ENCODE data around the gene VEGFA.

Gene VEGFA

DNA sequence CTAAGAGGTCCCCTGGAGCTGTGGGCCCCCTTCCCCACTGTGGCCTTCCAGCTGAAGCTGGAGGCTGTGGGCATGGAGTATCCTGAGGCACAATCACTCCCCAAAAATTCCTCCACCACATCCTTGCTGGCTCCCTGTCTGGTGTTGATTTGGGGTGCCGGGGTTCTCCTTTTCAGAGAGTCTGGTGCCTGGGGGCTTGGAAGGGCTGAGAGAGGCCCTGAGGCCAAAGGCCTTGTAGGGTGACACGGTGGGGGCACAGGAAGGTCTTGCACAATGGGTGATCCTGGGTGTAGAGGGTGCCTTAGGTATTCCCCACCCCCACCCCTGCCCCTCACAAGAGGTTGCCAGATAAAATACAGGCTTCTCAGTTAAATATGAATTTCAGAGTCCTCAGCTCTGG, 33.2 kb upstream of the VEGFA start:
- Histone ChIP-seq H3K9me3 (ENCODE audit: low read depth, low read length) (no peaks in the 10 kb centered on the region), H3K36me3 (ENCODE audit: insufficient read depth, low read length) (no peaks in the 10 kb centered on the region), H3K27ac (no peak overlapping the region), H3K4me3 (no peak overlapping the region), H3K9ac (ENCODE audit: insufficient read length) (no peak overlapping the region)
- DNase-seq (ENCODE audit: low read depth, low spot score), result no peak
- TF ChIP-seq FOXP2 (optimal IDR thresholded peaks at IDR 0.05; ENCODE audit: control extremely low read depth, extremely low read length, insufficient read depth) (no peak), POLR2AphosphoS5 (IDR thresholded peaks at IDR 0.05; ENCODE audit: borderline replicate concordance, low read depth, low read length) (no peak), EZH2 (IDR thresholded peaks at IDR 0.05) (no peak)

- DNase-seq (ENCODE audit: low read depth, low spot score), result no peak
- Histone ChIP-seq H3K27ac (no peak overlapping the region), H3K36me3 (ENCODE audit: insufficient read depth, low read length) (no peaks in the 10 kb centered on the region), H3K4me3 (no peak overlapping the region), H3K9me3 (ENCODE audit: low read depth, low read length) (no peaks in the 10 kb centered on the region), H3K9ac (ENCODE audit: insufficient read length) (no peak overlapping the region)
- no peak for TF ChIP-seq EZH2 (IDR thresholded peaks at IDR 0.05)
- no peak for TF ChIP-seq POLR2AphosphoS5 (IDR thresholded peaks at IDR 0.05; ENCODE audit: borderline replicate concordance, low read depth, low read length)
- TF ChIP-seq FOXP2 (optimal IDR thresholded peaks at IDR 0.05; ENCODE audit: control extremely low read depth, extremely low read length, insufficient read depth), result no peak
Measured at GRCh38 chr6:43737272-43738081, 32.5 kb upstream of the VEGFA start.

DNA sequence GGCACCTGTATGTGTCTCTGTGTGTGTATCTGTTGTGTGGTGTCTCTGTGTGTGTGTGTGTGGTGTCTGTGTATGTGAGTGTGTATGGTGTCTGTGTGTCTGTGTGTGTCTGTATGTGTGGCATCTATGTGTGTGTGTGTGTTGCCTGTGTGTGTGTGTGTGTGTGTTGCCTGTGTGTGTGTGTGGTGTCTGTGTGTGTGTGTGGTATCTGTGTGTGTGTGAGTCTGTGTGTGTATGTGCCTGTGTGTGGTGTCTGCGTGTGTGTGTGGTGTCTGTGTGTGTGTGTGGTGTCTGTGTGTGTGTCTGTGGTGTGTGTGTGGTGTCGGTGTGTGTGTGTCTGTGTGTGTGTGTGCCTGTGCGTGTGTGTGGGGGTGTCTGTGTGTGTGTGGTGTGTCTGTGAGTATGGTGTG, 31.7 kb upstream of the VEGFA start:
- no peak overlapping the region for H3K27ac ChIP-seq
- H3K9me3 ChIP-seq (ENCODE audit: low read depth, low read length), result no peaks in the 10 kb centered on the region
- DNase-seq (ENCODE audit: low read depth, low spot score), result no peak
- H3K9ac ChIP-seq (ENCODE audit: insufficient read length), result no peak overlapping the region
- no peaks in the 10 kb centered on the region for H3K36me3 ChIP-seq (ENCODE audit: insufficient read depth, low read length)
- TF ChIP-seq EZH2 (IDR thresholded peaks at IDR 0.05), result no peak
- TF ChIP-seq FOXP2 (optimal IDR thresholded peaks at IDR 0.05; ENCODE audit: control extremely low read depth, extremely low read length, insufficient read depth), result no peak
- no peak for TF ChIP-seq POLR2AphosphoS5 (IDR thresholded peaks at IDR 0.05; ENCODE audit: borderline replicate concordance, low read depth, low read length)
- no peak overlapping the region for H3K4me3 ChIP-seq

- no peak for DNase-seq (ENCODE audit: low read depth, low spot score)
- Histone ChIP-seq H3K4me3 (no peak overlapping the region), H3K36me3 (ENCODE audit: insufficient read depth, low read length) (no peaks in the 10 kb centered on the region), H3K9me3 (ENCODE audit: low read depth, low read length) (no peaks in the 10 kb centered on the region), H3K27ac (no peak overlapping the region), H3K9ac (ENCODE audit: insufficient read length) (no peak overlapping the region)
- no peak for TF ChIP-seq POLR2AphosphoS5 (IDR thresholded peaks at IDR 0.05; ENCODE audit: borderline replicate concordance, low read depth, low read length)
- TF ChIP-seq FOXP2 (optimal IDR thresholded peaks at IDR 0.05; ENCODE audit: control extremely low read depth, extremely low read length, insufficient read depth), result no peak
- no peak for TF ChIP-seq EZH2 (IDR thresholded peaks at IDR 0.05)
Measured at GRCh38 chr6:43738877-43739641, 31.0 kb upstream of the VEGFA start.

DNA sequence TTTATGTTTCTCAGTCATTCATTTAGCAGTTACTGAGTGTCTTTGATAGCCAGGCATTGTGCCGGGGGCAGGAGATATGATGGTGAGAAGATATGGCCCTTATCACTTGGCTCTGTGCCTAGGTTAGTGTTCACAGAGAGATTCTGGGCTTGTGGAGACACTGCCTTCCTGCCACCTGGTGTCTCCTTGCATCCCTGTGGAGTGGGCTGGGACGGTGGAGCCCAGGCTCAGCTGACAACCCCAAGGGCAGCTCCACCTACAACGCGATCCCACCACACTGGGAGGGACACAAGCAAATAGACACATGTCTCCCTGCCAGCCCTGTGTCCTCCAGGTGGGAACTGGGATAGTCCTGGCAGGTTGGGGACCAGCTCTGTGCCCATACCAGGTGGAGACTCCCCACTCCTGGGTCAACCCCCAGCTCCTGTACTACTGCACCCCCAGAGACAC, 30.3 kb upstream of the VEGFA start:
- Histone ChIP-seq H3K27ac (no peak overlapping the region), H3K36me3 (ENCODE audit: insufficient read depth, low read length) (no peaks in the 10 kb centered on the region), H3K9me3 (ENCODE audit: low read depth, low read length) (no peaks in the 10 kb centered on the region), H3K9ac (ENCODE audit: insufficient read length) (no peak overlapping the region), H3K4me3 (no peak overlapping the region)
- TF ChIP-seq FOXP2 (optimal IDR thresholded peaks at IDR 0.05; ENCODE audit: control extremely low read depth, extremely low read length, insufficient read depth) (no peak), EZH2 (IDR thresholded peaks at IDR 0.05) (no peak), POLR2AphosphoS5 (IDR thresholded peaks at IDR 0.05; ENCODE audit: borderline replicate concordance, low read depth, low read length) (no peak)
- no peak for DNase-seq (ENCODE audit: low read depth, low spot score)

DNA sequence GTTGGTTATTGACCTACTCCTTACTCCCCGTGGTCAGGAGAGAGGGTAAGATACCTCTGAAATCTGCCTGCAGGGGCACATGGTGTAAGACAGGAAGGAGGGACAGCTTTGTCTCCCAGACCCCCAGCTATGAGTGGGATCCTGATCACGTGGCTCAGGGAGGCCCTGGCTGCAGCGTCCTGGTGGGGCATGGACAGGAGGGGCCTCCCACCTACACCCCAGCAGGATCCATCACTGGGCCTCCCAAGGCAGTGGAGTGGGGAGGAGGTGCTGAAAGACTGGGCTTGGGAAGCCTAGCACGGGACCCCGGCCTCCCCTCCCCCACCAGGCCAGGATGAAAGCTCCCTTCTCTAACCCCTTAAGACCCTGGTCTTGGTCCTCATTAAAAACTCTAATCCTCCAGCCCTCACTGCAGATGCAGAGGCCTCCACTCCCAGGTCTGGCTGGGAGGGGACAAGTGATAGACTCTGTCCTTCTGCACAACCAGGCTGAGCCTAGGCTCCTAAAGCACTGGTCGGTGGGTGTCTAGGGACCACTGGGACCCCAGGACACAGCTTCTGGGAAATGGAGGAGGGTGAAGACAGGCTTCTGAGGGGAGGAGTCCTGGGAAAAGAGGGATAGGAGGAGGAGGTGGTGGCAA, 29.6 kb upstream of the VEGFA start:
- Histone ChIP-seq H3K27ac (no peak overlapping the region), H3K9ac (ENCODE audit: insufficient read length) (no peak overlapping the region), H3K9me3 (ENCODE audit: low read depth, low read length) (no peaks in the 10 kb centered on the region), H3K4me3 (no peak overlapping the region), H3K36me3 (ENCODE audit: insufficient read depth, low read length) (no peaks in the 10 kb centered on the region)
- DNase-seq (ENCODE audit: low read depth, low spot score), result no peak
- TF ChIP-seq EZH2 (IDR thresholded peaks at IDR 0.05), result no peak
- TF ChIP-seq POLR2AphosphoS5 (IDR thresholded peaks at IDR 0.05; ENCODE audit: borderline replicate concordance, low read depth, low read length), result no peak
- no peak for TF ChIP-seq FOXP2 (optimal IDR thresholded peaks at IDR 0.05; ENCODE audit: control extremely low read depth, extremely low read length, insufficient read depth)

DNA sequence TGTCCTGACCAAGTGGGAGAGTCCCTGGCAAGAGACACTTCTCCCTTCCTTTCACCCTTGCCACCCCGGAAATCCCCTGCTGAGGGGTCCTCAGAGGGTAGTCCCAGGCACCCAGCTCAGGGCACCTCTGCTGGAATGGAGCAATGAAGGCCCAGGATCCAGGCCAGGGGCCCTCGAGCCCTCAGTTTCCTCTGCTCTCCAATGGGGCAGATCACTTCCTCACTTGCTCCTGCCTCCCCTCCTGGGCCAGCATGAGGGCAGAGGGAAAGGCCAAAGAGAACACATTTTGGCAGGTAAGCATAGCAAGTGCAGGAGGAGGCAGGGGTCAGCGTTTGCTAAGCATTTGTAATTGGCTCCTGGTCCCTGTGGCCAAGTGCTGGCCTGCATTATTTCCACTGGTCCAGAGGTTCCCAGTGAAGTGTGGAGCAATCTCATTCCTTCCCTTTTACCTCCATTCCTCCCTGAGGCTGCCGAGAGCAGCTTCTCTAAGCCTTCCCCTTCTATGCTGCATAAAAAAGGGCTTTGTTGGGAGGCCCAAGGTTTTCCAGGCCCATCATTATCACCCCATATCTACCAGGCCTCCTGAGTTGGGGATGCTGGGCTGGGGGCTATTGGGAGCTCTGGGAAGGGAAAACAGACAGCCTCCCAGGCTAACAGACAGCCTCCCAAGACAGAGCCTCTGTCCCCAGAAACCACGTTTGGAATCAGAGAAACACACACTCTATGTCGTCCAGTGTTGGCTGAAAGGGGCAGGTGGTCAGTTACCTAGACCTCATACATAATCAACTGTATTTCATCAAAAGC, 28.8 kb upstream of the VEGFA start:
- TF ChIP-seq FOXP2 (optimal IDR thresholded peaks at IDR 0.05; ENCODE audit: control extremely low read depth, extremely low read length, insufficient read depth) (no peak), POLR2AphosphoS5 (IDR thresholded peaks at IDR 0.05; ENCODE audit: borderline replicate concordance, low read depth, low read length) (no peak)
- H3K27ac ChIP-seq, result no peak overlapping the region
- H3K9me3 ChIP-seq (ENCODE audit: low read depth, low read length), result no peaks in the 10 kb centered on the region
- no peak overlapping the region for H3K4me3 ChIP-seq
- DNase-seq (ENCODE audit: low read depth, low spot score), result no peak
- no peak overlapping the region for H3K9ac ChIP-seq (ENCODE audit: insufficient read length)
- no peaks in the 10 kb centered on the region for H3K36me3 ChIP-seq (ENCODE audit: insufficient read depth, low read length)

All from SK-N-MC (cell line).